H1 (cell line): Measurements from ENCODE around the gene ATF7IP. TPM values are rescaled to one million over a fixed set of nuclear protein-coding genes. Genes with fewer than 3 reads are reported as not detected.

Experiments used
- CTCF ChIA-PET: fragments of 300-600 bp; sonication (Branson Sonifier 250); formaldehyde crosslinking; loops from one replicate; lab custom pipeline; 2021; ENCODE audit not compliant: partially characterized antibody; lab: Charles Lee
- POLR2A ChIA-PET: fragments of 300-600 bp; sonication (Branson Sonifier 250); formaldehyde crosslinking; loops from one replicate; lab custom pipeline; 2021; ENCODE audit warnings: inconsistent platforms; ENCODE audit not compliant: partially characterized antibody; lab: Charles Lee
- DNase-seq, 2 experiments: peaks; one replicate each; pipeline versions ENCODE4 v3.0.0 to v3.0.0-alpha.2; 2010 to 2022; ENCODE audit warnings: low spot score in 2 of 2, low read depth in 1 of 2, mixed read lengths in 1 of 2
- FAIRE-seq: peaks from 2 replicates; lab custom pipeline; 2011; peaks lifted over from hg19 to GRCh38; lab: Jason Lieb, UNC
- H2AFZ ChIP-seq: 2 replicates; pipeline ENCODE4 v1.8.1; 2012; ENCODE audit warnings: low read length, inconsistent platforms
- H2AK5ac ChIP-seq: 2 replicates; pipeline ENCODE4 v1.6.1; 2013; ENCODE audit warnings: low read depth, low read length
- H2BK120ac ChIP-seq: replicated peaks from 2 replicates; pipeline ENCODE3; 2013; ENCODE audit warnings: low read depth, low read length, inconsistent platforms
- H2BK12ac ChIP-seq: 2 replicates; pipeline ENCODE4 v1.6.1; 2013; ENCODE audit warnings: low read depth, low read length
- H2BK15ac ChIP-seq: 2 replicates; pipeline ENCODE4 v1.6.1; 2013; ENCODE audit warnings: low read length
- H2BK20ac ChIP-seq: 2 replicates; pipeline ENCODE4 v1.6.1; 2013; ENCODE audit warnings: low read length
- H2BK5ac ChIP-seq: 2 replicates; pipeline ENCODE4 v1.6.1; 2013; ENCODE audit warnings: low read depth, low read length
- H3K14ac ChIP-seq: 2 replicates; pipeline ENCODE4 v1.6.1; 2013; ENCODE audit warnings: inconsistent platforms; ENCODE audit not compliant: insufficient read length
- H3K18ac ChIP-seq: 2 replicates; pipeline ENCODE4 v1.6.1; 2013; ENCODE audit warnings: low read length; ENCODE audit errors: extremely low read depth
- H3K23ac ChIP-seq: 2 replicates; pipeline ENCODE4 v1.6.1; 2013; ENCODE audit warnings: inconsistent platforms; ENCODE audit not compliant: insufficient read length
- H3K23me2 ChIP-seq: 2 replicates; pipeline ENCODE4 v1.6.1; 2013; ENCODE audit warnings: low read depth, low read length
- H3K27ac ChIP-seq: 2 replicates; pipeline ENCODE4 v1.6.1; 2011; ENCODE audit warnings: low read depth, low read length, inconsistent platforms
- H3K27me3 ChIP-seq, 4 experiments: replicated peaks in 1 of 4; 1 replicate in 1 of 4; 2 replicates in 3 of 4; pipeline versions ENCODE4 v1.6.1 to v1.8.1; 2011 to 2013; ENCODE audit warnings: low read length in 3 of 4, mild to moderate bottlenecking in 3 of 4, inconsistent platforms in 2 of 4, mixed read lengths in 2 of 4, moderate library complexity in 1 of 4; ENCODE audit not compliant: control insufficient read depth in 3 of 4, insufficient read depth in 3 of 4; ENCODE audit errors: extremely low read depth in 1 of 4
- H3K36me3 ChIP-seq, 4 experiments: 2 replicates each; pipeline versions ENCODE4 v1.6.1 to v1.8.1; 2011 to 2013; ENCODE audit warnings: mild to moderate bottlenecking in 4 of 4, low read length in 3 of 4, moderate library complexity in 2 of 4, control low read depth in 1 of 4, inconsistent platforms in 1 of 4; ENCODE audit not compliant: insufficient read depth in 4 of 4, control insufficient read depth in 2 of 4
- H3K4ac ChIP-seq: replicated peaks from 2 replicates; pipeline ENCODE3; 2013; ENCODE audit warnings: low read length, low read depth, mixed read lengths, inconsistent platforms; ENCODE audit not compliant: insufficient read length
- H3K4me1 ChIP-seq, 4 experiments: replicated peaks in 1 of 4; 1 replicate in 1 of 4; 2 replicates in 3 of 4; pipeline versions ENCODE4 v1.6.1 to v1.8.1; 2011 to 2013; ENCODE audit warnings: low read length in 3 of 4, inconsistent platforms in 2 of 4, mixed read lengths in 1 of 4; ENCODE audit not compliant: insufficient read depth in 4 of 4, control insufficient read depth in 3 of 4
- H3K4me2 ChIP-seq, 2 experiments: 2 replicates each; pipeline versions ENCODE4 v1.6.1 to v1.8.1; 2011 to 2013; ENCODE audit warnings: low read depth in 2 of 2, low read length in 2 of 2, control low read depth in 1 of 2, inconsistent platforms in 1 of 2, mild to moderate bottlenecking in 1 of 2; ENCODE audit not compliant: insufficient read depth in 1 of 2
- H3K4me3 ChIP-seq, 4 experiments: fragments of 200-600, 300-600 bp in 1 of 4; sonication (generic), shearing (Covaris generic), sonication (Bioruptor Twin) in 1 of 4; 2 replicates each; pipeline versions ENCODE4 v1.5.1 to v1.8.1; 2011 to 2016; ENCODE audit warnings: low read length in 4 of 4, low read depth in 3 of 4, control low read depth in 2 of 4, inconsistent platforms in 2 of 4, mild to moderate bottlenecking in 2 of 4, mixed read lengths in 1 of 4, moderate library complexity in 1 of 4; ENCODE audit not compliant: insufficient read depth in 2 of 4; ENCODE audit errors: extremely low read depth in 1 of 4
- H3K56ac ChIP-seq: replicated peaks from 2 replicates; pipeline ENCODE3; 2013; ENCODE audit warnings: low read depth, mild to moderate bottlenecking, mixed read lengths, low read length, inconsistent platforms; ENCODE audit not compliant: insufficient read length
- H3K79me1 ChIP-seq: 2 replicates; pipeline ENCODE4 v1.6.1; 2013; ENCODE audit warnings: low read depth, low read length, control low read depth
- H3K79me2 ChIP-seq, 2 experiments: 2 replicates each; pipeline versions ENCODE4 v1.6.1 to v1.8.1; 2012 to 2013; ENCODE audit warnings: low read length in 2 of 2, mild to moderate bottlenecking in 2 of 2, inconsistent platforms in 1 of 2; ENCODE audit not compliant: insufficient read depth in 2 of 2, control insufficient read depth in 1 of 2
- H3K9ac ChIP-seq, 4 experiments: replicated peaks in 1 of 4; 1 replicate in 1 of 4; 2 replicates in 3 of 4; pipeline versions ENCODE4 v1.6.1 to v1.8.1; 2011 to 2013; ENCODE audit warnings: low read depth in 3 of 4, low read length in 3 of 4, control low read depth in 2 of 4, mild to moderate bottlenecking in 2 of 4, moderate library complexity in 2 of 4, inconsistent platforms in 1 of 4; ENCODE audit errors: extremely low read depth in 1 of 4
- H3K9me3 ChIP-seq, 2 experiments: 2 replicates each; pipeline versions ENCODE4 v1.6.1 to v1.8.1; 2012 to 2013; ENCODE audit warnings: mild to moderate bottlenecking in 2 of 2, moderate library complexity in 2 of 2, control low read depth in 1 of 2, inconsistent platforms in 1 of 2, low read depth in 1 of 2, low read length in 1 of 2, mixed read lengths in 1 of 2; ENCODE audit not compliant: insufficient read depth in 2 of 2
- H4K20me1 ChIP-seq, 2 experiments: replicated peaks in 1 of 2; 2 replicates each; pipeline versions ENCODE3 to v1.8.1; 2011 to 2013; ENCODE audit warnings: inconsistent platforms in 2 of 2, low read length in 2 of 2, mild to moderate bottlenecking in 1 of 2; ENCODE audit not compliant: insufficient read depth in 2 of 2, control insufficient read depth in 1 of 2
- H4K5ac ChIP-seq: 2 replicates; pipeline ENCODE4 v1.6.1; 2013; ENCODE audit warnings: low read length, low read depth, mixed read lengths, inconsistent platforms; ENCODE audit not compliant: insufficient read length
- H4K8ac ChIP-seq: 2 replicates; pipeline ENCODE4 v1.8.0; 2013; ENCODE audit warnings: mild to moderate bottlenecking, moderate library complexity, low read length, inconsistent platforms; ENCODE audit not compliant: insufficient read depth; ENCODE audit errors: extremely low read depth
- H4K91ac ChIP-seq: replicated peaks from 2 replicates; pipeline ENCODE3; 2013; ENCODE audit warnings: low read length, mixed read lengths, inconsistent platforms; ENCODE audit not compliant: insufficient read length
- CHD1 ChIP-seq: IDR thresholded peaks from 2 replicates; pipeline ENCODE4 v1.6.1; 2012; ENCODE audit warnings: low read depth, low read length, improper control_type of control experiment
- E2F6 ChIP-seq: IDR thresholded peaks from 2 replicates; pipeline ENCODE4 v1.6.1; 2012; ENCODE audit warnings: inconsistent platforms
- EZH2 ChIP-seq: fragments of 200-600 bp; sonication (generic); IDR thresholded peaks from 2 replicates; pipeline ENCODE4 v1.7.1; 2012; ENCODE audit warnings: low read depth, mild to moderate bottlenecking, moderate library complexity, low read length, inconsistent platforms; ENCODE audit not compliant: severe bottlenecking
- GABPA ChIP-seq: IDR thresholded peaks from 2 replicates; pipeline ENCODE4 v1.6.1; 2011; ENCODE audit warnings: mild to moderate bottlenecking, low read length, moderate library complexity, borderline replicate concordance; ENCODE audit not compliant: insufficient read depth
- GTF2F1 ChIP-seq: IDR thresholded peaks from 2 replicates; pipeline ENCODE4 v1.6.1; 2012; ENCODE audit warnings: low read depth, low read length, improper control_type of control experiment, borderline replicate concordance
- MAFK ChIP-seq: IDR thresholded peaks from 2 replicates; pipeline ENCODE4 v1.6.1; 2012; ENCODE audit warnings: low read depth, mild to moderate bottlenecking, improper control_type of control experiment, low read length
- MAX ChIP-seq: IDR thresholded peaks from 2 replicates; pipeline ENCODE4 v1.6.1; 2012; ENCODE audit warnings: inconsistent platforms
- SIRT6 ChIP-seq: IDR thresholded peaks from one replicate; pipeline ENCODE4 v1.7.1; 2012; ENCODE audit warnings: low read length, inconsistent platforms
- SP4 ChIP-seq: IDR thresholded peaks from 2 replicates; pipeline ENCODE4 v1.6.1; 2012; ENCODE audit warnings: low read length, inconsistent platforms
- WGBS, 2 experiments: shearing (Covaris generic) in 1 of 2; methylation state at CpG; one replicate each; pipeline versions ENCODE4 v1.1.6 to v1.1.7; 2013 to 2015; ENCODE audit warnings: low lambda C conversion rate in 2 of 2, mixed read lengths in 2 of 2, inconsistent platforms in 1 of 2, low coverage in 1 of 2, missing lambda C conversion rate in 1 of 2; ENCODE audit not compliant: insufficient replicate concordance in 2 of 2, insufficient coverage in 1 of 2, insufficient read length in 1 of 2; ENCODE audit errors: extremely low coverage in 1 of 2, missing lambda C conversion rate in 1 of 2; 5-methylcytosine and 5-hydroxymethylcytosine counted together
- polyA plus RNA-seq, 7 experiments: library from polyadenylated mRNA; depleted of rRNA in 3 of 7; stranded (reverse) in 5 of 7; unstranded in 2 of 7; fragments of >200 nt in 5 of 7; fragments of 200-250 nt in 2 of 7; gene quantifications; 1 replicate in 5 of 7; 2 replicates in 1 of 7; 4 replicates in 1 of 7; pipeline versions ENCODE4 v1.2.1 to v1.2.3, GENCODE V29; 2011 to 2013; ENCODE audit warnings: missing spikeins in 2 of 7, mixed read lengths in 2 of 7
- total RNA-seq: library from RNA; stranded (reverse); fragmentation: NEBNext Ultra II Directional; extraction: Animal tissue kit (Norgen Biotek cat#: 25700); gene quantifications from 2 replicates; pipeline ENCODE4 v1.2.1, GENCODE V29; 2021

Gene ATF7IP
- total and polyA plus RNA-seq, 2 of the 8 experiments (the other 6 are each of a cell fraction or from before 2014, with no cell fraction given), result 34.2 to 148 TPM

GRCh38 chr12:14325716-14326343 is 39.7 kb upstream of the ATF7IP start:
- H2AK5ac ChIP-seq, result no peak overlapping the region
- H2BK5ac ChIP-seq, result no peak overlapping the region
- WGBS, 2 experiments, result 91% methylated on average over 8 of the region's 11 CpGs; no CpG with 5 or more reads in 1 of the 2 experiments
- no peak overlapping the region for H3K27ac ChIP-seq
- no peak overlapping the region for H3K56ac ChIP-seq
- H3K4me3 ChIP-seq, result no peak overlapping the region
- H3K36me3 ChIP-seq, result no peaks in the 10 kb centered on the region
- no peak overlapping the region for H3K14ac ChIP-seq
- POLR2A ChIA-PET, result interaction anchor here (1.0 kb wide), 1 partner anchor 40 kb away, joined by 3 read pairs; the partner anchor contains the start of gene ATF7IP
- no peak overlapping the region for H2BK12ac ChIP-seq
- H2BK15ac ChIP-seq, result no peak overlapping the region
- H3K27me3 ChIP-seq, result no peaks in the 10 kb centered on the region
- no peak overlapping the region for H3K4ac ChIP-seq
- no peak overlapping the region for H4K91ac ChIP-seq
- H3K9me3 ChIP-seq, result no peaks in the 10 kb centered on the region; a peak in 1 of 4 replicates
- TF ChIP-seq MAX (no peak), SIRT6 (no peak), MAFK (no peak), CHD1 (no peak), GABPA (no peak), EZH2 (no peak), GTF2F1 (no peak), SP4 (no peak), E2F6 (no peak)
- FAIRE-seq (no peak), DNase-seq (no peak)
- H4K20me1 ChIP-seq, result no peaks in the 10 kb centered on the region
- H3K9ac ChIP-seq, result no peak overlapping the region
- H2BK20ac ChIP-seq, result no peak overlapping the region
- H3K23me2 ChIP-seq, result no peaks in the 10 kb centered on the region
- H4K5ac ChIP-seq, result no peak overlapping the region
- no peak overlapping the region for H2BK120ac ChIP-seq
- H3K18ac ChIP-seq, result no peak overlapping the region
- H2AFZ ChIP-seq, result no peak overlapping the region
- H4K8ac ChIP-seq, result no peak overlapping the region
- H3K23ac ChIP-seq, result no peak overlapping the region
- H3K79me2 ChIP-seq, result no peaks in the 10 kb centered on the region
- CTCF ChIA-PET, result interaction anchor here (1.5 kb wide), 1 partner anchor 8 kb away, joined by 3 read pairs; no protein-coding TSS in a partner anchor
- H3K4me1 ChIP-seq, result no peaks in the 10 kb centered on the region
- no peak overlapping the region for H3K4me2 ChIP-seq
- H3K79me1 ChIP-seq, result no peaks in the 10 kb centered on the region
